Vagina (tissue), 2 donors: Measurements from ENCODE around the gene GALR2. TPM values are rescaled to one million over a fixed set of nuclear protein-coding genes. Genes with fewer than 3 reads are reported as not detected.

Experiments
- DNase-seq, 2 donors: peaks; one replicate each; pipeline ENCODE4 v3.0.0-alpha.2; 2017; ENCODE audit errors: extremely low spot score in 2 of 2
- H3K27ac ChIP-seq: fragments of 200-600 bp; sonication (generic); one replicate; pipeline ENCODE4 v1.5.1; 2019
- H3K27me3 ChIP-seq: fragments of 200-600 bp; sonication (generic); one replicate; pipeline ENCODE4 v1.5.1; 2019
- H3K36me3 ChIP-seq, 2 donors: fragments of 200-600 bp; sonication (generic); one replicate each; pipeline ENCODE4 v1.5.1; 2017 to 2019
- H3K4me1 ChIP-seq: fragments of 200-600 bp; sonication (generic); one replicate; pipeline ENCODE4 v1.5.1; 2019
- H3K4me3 ChIP-seq, 2 donors: fragments of 200-600 bp; sonication (generic); 1 replicate in 1 of 2; 2 replicates in 1 of 2; pipeline ENCODE4 v1.5.1; 2016 to 2019
- H3K9me3 ChIP-seq: fragments of 200-600 bp; sonication (generic); one replicate; pipeline ENCODE4 v1.5.1; 2019
- CTCF ChIP-seq, 3 experiments: fragments of 450-650 bp in 2 of 3; fragments of 200-600 bp in 1 of 3; sonication (generic) in 1 of 3; IDR thresholded peaks; one replicate each; pipeline ENCODE4 v1.5.1; 2017 to 2019; ENCODE audit warnings: antibody characterized with exemption in 3 of 3, mild to moderate bottlenecking in 2 of 3, moderate library complexity in 2 of 3
- POLR2A ChIP-seq, 2 donors: fragments of 450-650 bp; IDR thresholded peaks; one replicate each; pipeline ENCODE4 v1.6.1; 2017; ENCODE audit warnings: antibody characterized with exemption in 2 of 2, mild to moderate bottlenecking in 2 of 2, moderate library complexity in 2 of 2
- POLR2AphosphoS5 ChIP-seq, 2 donors: sonication (generic); formaldehyde crosslinking; IDR thresholded peaks; one replicate each; pipeline ENCODE4 v1.9.0; 2017; ENCODE audit warnings: antibody characterized with exemption in 2 of 2, mild to moderate bottlenecking in 2 of 2, low read depth in 1 of 2; ENCODE audit not compliant: insufficient read depth in 1 of 2
- intact Hi-C: fragments of 100-400 bp; cut with DNase I; formaldehyde crosslinking; loops from one replicate; pipeline ENCODE4 v1.15.1; 2023
- total RNA-seq: library from RNA; depleted of rRNA; stranded (reverse); fragments of >200 nt; gene quantifications from one replicate; pipeline ENCODE4 v1.2.3, GENCODE V29; 2016

Gene GALR2
- total RNA-seq, 1 donor from 2014 or later: not detected

- no peak for DNase-seq
- peaks cover 0 to 14% of the 10 kb centered on the region in 2 donors for H3K36me3 ChIP-seq
- TF ChIP-seq POLR2AphosphoS5 (IDR thresholded peaks at IDR 0.05; ENCODE audit: insufficient read depth in 1 of 2, low read depth in 1 of 2): no peak
- intact Hi-C loops: no loop called here
- H3K27ac ChIP-seq: no peak overlapping the region
- no peaks in the 10 kb centered on the region for H3K9me3 ChIP-seq
- H3K4me1 ChIP-seq: peaks cover 25% of the 10 kb centered on the region
- H3K4me3 ChIP-seq: no peak overlapping the region
- no peaks in the 10 kb centered on the region for H3K27me3 ChIP-seq
These were observed 30.3 kb downstream of the GALR2 start for GRCh38 chr17:76104896-76105231.

- peaks cover 24% of the 10 kb centered on the region for H3K4me1 ChIP-seq
- no peaks in the 10 kb centered on the region for H3K36me3 ChIP-seq
- no peak overlapping the region for H3K27ac ChIP-seq
- no peak for DNase-seq
- H3K9me3 ChIP-seq: no peaks in the 10 kb centered on the region
- intact Hi-C loops: no loop called here
- TF ChIP-seq POLR2A (IDR thresholded peaks at IDR 0.05): no peak
- no peak for TF ChIP-seq POLR2AphosphoS5 (IDR thresholded peaks at IDR 0.05; ENCODE audit: insufficient read depth in 1 of 2, low read depth in 1 of 2)
- TF ChIP-seq CTCF (IDR thresholded peaks at IDR 0.05): no peak
- no peaks in the 10 kb centered on the region for H3K27me3 ChIP-seq
- no peak overlapping the region for H3K4me3 ChIP-seq
These were observed 32.1 kb downstream of the GALR2 start for GRCh38 chr17:76106703-76107102.

GRCh38 chr17:76107509-76107908 is 32.9 kb downstream of the GALR2 start:
- Histone ChIP-seq H3K4me1 (peaks cover 16% of the 10 kb centered on the region), H3K9me3 (no peaks in the 10 kb centered on the region), H3K27ac (no peak overlapping the region), H3K27me3 (no peaks in the 10 kb centered on the region), H3K36me3 (no peaks in the 10 kb centered on the region), H3K4me3 (no peak overlapping the region)
- intact Hi-C loops: no loop called here
- TF ChIP-seq POLR2AphosphoS5 (IDR thresholded peaks at IDR 0.05; ENCODE audit: insufficient read depth in 1 of 2, low read depth in 1 of 2): no peak
- TF ChIP-seq POLR2A (IDR thresholded peaks at IDR 0.05): no peak
- TF ChIP-seq CTCF (IDR thresholded peaks at IDR 0.05): no peak
- no peak for DNase-seq

- no peaks in the 10 kb centered on the region for H3K36me3 ChIP-seq
- no peak for TF ChIP-seq POLR2AphosphoS5 (IDR thresholded peaks at IDR 0.05; ENCODE audit: insufficient read depth in 1 of 2, low read depth in 1 of 2)
- TF ChIP-seq POLR2A (IDR thresholded peaks at IDR 0.05): no peak
- TF ChIP-seq CTCF (IDR thresholded peaks at IDR 0.05): no peak
- no peak overlapping the region for H3K27ac ChIP-seq
- H3K4me1 ChIP-seq: no peaks in the 10 kb centered on the region
- no peaks in the 10 kb centered on the region for H3K27me3 ChIP-seq
- intact Hi-C loops: no loop called here
- H3K9me3 ChIP-seq: no peaks in the 10 kb centered on the region
- no peak for DNase-seq
- no peak overlapping the region for H3K4me3 ChIP-seq
These were observed 37.4 kb downstream of the GALR2 start for GRCh38 chr17:76111956-76112355.

- intact Hi-C loops: no loop called here
- no peak for TF ChIP-seq POLR2AphosphoS5 (IDR thresholded peaks at IDR 0.05; ENCODE audit: insufficient read depth in 1 of 2, low read depth in 1 of 2)
- TF ChIP-seq POLR2A (IDR thresholded peaks at IDR 0.05): no peak
- no peak for TF ChIP-seq CTCF (IDR thresholded peaks at IDR 0.05)
- DNase-seq: no peak
- Histone ChIP-seq H3K27me3 (no peaks in the 10 kb centered on the region), H3K9me3 (no peaks in the 10 kb centered on the region), H3K36me3 (no peaks in the 10 kb centered on the region), H3K4me3 (no peak overlapping the region), H3K27ac (no peak overlapping the region), H3K4me1 (no peaks in the 10 kb centered on the region)
These were observed 40.7 kb downstream of the GALR2 start for GRCh38 chr17:76115138-76115754.
